ENCODE results near the gene NFIX. TPM values are rescaled to one million over a fixed set of nuclear protein-coding genes. Genes with fewer than 3 reads are reported as not detected.
A peak's percentile ranks its signal among the peaks of the same experiment; 100 is the strongest.

NFIX gene
- total and polyA plus RNA-seq, 2 of the 13 experiments (the other 11 are each of a cell fraction or from before 2014, with no cell fraction given) = 3.4 to 5.4 TPM

GRCh38 chr19:13033819-13034611 lies 38.7 kb downstream of the NFIX start (continued):
- no peak for TF ChIP-seq MLX (CRISPR knock-in tag; IDR thresholded peaks at IDR 0.05)
- TF ChIP-seq ZBED4 (CRISPR knock-in tag; IDR thresholded peaks at IDR 0.05; ENCODE audit: borderline replicate concordance) = no peak
- peak; percentile 49; the same call in 1 of the 2 replicates for TF ChIP-seq GATAD2A (CRISPR knock-in tag; IDR thresholded peaks at IDR 0.05)
- 0 out of 2 replicates have a peak, but pooled peaks have one; percentile 32 for TF ChIP-seq NCOA2 (CRISPR knock-in tag; IDR thresholded peaks at IDR 0.05)
- TF ChIP-seq ZNF563 (CRISPR knock-in tag; IDR thresholded peaks at IDR 0.05) = no peak
- peak in 1 of 2 experiments; percentile 24; a peak in 1 of 4 replicates for TF ChIP-seq HMGXB4 (CRISPR knock-in tag; IDR thresholded peaks at IDR 0.05; ENCODE audit: borderline replicate concordance in 1 of 2, low read depth in 1 of 2)
- TF ChIP-seq ZGPAT (CRISPR knock-in tag; IDR thresholded peaks at IDR 0.05) = peak; percentile 28; the same call in 1 of the 2 replicates
- no peak for TF ChIP-seq WIZ (CRISPR knock-in tag; IDR thresholded peaks at IDR 0.05)
- TF ChIP-seq MYNN (CRISPR knock-in tag; IDR thresholded peaks at IDR 0.05; ENCODE audit: low read depth) = 0 out of 2 replicates have a peak, but pooled peaks have one; percentile 35
- TF ChIP-seq RAD21 (CRISPR knock-in tag; IDR thresholded peaks at IDR 0.05) = peak; percentile 82
- TF ChIP-seq NR2F6 (IDR thresholded peaks at IDR 0.05) = no peak
- peak; percentile 37; the same call in 1 of the 2 replicates for TF ChIP-seq NR2F6 (CRISPR knock-in tag; IDR thresholded peaks at IDR 0.05)
- TF ChIP-seq ZNF644 (CRISPR knock-in tag; IDR thresholded peaks at IDR 0.05; ENCODE audit: low read depth) = no peak
